RKO (cell line): ENCODE measurements around the gene NCOA3.
"Not testable (repeated sequence)": the region's sequence is repeated elsewhere in the genome, so short reads cannot be mapped to it uniquely, and the experiment has no call there.

Experiments
- DNase-seq: peaks from one replicate; pipeline ENCODE4 v3.0.0-alpha.2; 2016; ENCODE audit warnings: low spot score

The NCOA3 gene

DNA sequence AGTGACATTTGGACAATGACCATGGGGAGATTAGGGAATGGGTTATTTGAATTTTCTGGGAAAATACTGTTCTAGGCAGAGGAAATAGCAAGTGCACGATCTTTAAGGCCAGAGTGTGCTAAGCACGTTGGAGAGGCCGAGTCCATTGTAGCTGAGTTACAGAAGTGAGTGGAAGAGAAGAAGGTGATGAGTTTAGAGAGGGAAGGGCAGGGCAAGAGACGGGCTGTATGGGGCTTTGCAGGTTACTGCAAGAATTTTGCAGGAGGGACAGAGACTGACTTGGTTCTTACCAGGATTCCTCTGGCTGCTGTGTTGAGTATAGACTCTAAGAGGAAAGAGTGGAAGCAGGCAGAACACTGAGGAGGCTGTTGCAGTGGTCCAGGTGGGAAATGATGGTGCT, 1.1 kb upstream of the NCOA3 start:
- DNase-seq = peak; percentile 26

DNA sequence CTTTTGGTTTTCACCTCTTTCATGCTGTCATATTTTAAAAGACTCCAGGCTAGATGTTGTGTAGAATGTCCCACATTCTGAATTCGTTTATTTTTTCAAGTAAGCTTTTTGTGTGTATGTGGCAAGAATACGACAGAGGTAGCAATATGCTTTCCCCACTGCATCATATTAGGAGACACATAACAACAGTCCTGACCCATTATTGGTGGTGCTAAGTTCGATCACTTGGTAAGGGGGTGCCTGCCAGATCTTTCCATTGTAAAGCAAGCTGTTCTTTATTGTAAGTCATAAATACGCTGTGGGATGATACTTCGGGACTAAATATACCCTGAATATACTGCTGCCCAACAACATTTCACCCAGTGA, 588 bp upstream of the NCOA3 start:
- DNase-seq = peak; percentile 37

DNA sequence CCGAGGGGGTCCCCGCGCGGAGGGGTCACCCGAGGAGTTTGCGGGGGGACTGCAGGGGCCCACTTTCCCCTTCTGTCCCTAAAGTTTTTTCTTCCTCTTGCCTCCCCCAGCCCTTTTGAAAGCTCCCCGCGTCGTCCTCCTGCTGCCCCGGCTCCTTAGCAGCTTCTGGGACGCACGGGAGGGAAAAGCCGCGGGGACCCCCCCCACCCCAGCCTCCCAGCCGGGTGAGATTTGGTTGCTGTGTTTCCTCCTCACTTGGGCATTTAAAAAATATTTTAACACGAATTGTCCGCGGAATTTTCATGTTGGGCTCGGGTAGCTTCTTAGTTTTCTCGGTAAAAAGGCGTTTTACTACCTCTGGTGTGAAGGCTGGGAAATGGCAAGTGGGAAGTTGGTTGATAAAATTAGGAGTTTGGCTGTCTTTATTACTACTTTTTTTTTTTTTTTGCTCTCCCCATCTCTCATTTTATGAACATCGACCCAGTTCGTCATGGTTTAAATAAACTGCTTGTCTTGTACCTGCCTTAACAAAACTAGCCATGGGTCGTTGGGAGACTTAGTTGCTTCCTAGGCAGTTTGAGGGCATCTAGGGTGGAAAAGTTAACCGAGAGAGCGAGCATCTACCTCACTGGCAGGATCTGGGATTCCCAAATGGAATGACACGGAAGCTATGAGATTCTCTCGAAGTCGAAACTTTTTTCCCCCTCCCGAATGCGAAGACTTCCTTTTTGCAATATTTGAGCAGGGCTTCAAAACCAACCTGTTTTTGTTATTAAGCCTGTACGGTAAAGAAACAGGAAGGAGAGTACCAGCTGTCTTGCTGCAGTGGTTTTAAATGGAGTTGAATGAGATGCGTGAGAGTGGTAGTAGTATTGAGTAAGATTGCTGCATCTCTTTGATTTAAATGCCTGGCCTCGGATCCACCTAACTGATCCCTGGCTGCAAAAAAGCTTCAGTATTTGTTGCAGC, 868 bp downstream of the NCOA3 start:
- peak; percentile 63 for DNase-seq

DNA sequence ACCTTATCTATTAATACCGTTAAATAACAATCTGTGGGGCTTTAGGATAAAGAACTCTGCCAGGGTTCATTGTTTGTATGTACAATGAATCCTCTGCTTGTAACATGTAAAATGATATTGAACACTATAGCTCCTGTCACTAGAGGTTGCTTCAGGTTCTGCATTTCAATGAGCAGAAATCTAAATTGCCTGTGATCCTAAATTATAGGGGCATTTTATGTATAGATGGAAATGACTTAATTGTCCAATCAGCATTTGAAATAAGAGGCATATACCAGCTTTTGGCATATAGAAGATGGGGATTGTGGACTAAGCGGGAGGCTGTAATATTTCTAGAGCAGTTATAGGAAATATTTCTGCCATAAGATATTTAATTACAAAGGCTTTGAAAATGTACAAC, 2.0 kb downstream of the NCOA3 start:
- DNase-seq = peak; percentile 36

DNA sequence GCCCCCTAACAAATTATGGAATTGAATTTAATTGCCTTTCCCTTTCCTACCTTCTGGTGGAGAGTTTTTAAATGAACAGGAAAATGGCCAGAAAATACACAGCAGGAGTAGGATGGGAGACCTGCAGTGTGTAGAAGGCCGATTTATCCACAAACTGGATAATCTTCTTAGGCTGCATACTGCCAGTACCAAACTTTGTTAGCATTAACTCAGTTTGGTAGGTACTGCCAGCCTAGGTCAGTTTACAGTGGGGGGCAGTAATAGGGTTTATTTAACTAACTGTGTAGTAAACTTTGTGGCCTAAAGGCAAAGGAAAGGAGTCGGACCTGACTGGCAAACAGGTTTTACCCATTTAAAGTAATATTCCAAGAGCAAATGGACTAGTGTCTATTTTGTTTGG, 4.6 kb downstream of the NCOA3 start:
- DNase-seq = no peak

DNA sequence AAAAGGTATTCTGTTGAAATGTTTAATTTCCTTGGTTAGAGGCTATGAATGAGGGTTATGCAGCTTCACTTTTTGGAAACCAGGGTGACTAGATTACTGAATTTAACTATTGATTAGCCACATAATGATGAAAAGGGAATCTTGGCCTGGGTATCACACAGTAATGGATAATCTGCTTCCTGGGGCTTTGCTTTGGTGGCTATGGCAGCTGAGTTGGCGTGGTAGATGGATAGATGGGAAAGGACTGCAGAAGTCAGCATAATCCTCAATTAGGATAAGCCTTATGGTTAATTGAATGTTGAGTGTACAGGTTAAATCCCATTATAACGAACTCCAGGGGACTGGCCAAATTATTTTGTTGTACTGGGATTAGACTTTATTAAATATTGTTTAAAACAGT, 5.2 kb downstream of the NCOA3 start:
- DNase-seq = no peak

DNA sequence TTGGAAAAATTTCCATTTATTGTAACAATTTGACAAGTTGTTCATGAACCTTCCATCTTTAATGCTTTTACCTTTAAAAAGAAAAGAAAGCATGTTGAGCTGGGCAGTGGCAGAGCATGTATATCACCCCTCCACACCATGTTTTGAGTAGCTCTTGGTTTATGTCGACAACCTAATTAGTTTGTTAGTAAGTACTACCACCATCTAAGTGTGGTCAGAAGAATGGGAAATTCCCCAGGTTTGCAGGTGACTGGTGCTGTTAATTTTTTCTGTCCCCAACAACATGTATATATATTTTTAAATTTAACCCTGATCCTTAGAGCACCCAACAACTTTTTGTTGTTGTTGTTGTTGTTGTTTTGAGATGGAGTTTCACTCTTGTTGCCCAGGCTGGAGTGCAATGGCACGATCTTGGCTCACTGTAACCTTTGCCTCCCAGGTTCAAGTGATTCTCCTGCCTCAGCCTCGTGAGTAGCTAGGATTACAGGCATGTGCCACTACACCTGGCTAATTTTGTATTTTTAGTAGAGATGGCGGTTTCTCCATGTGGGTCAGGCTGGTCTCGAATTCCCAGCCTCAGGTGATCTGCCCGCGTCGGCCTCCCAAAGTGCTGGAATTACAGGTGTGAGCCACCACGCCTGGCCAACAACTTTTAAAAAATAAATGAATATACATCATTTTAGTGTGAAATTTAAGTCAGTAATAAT, 5.7 kb downstream of the NCOA3 start:
- not testable (repeated sequence) for DNase-seq

DNA sequence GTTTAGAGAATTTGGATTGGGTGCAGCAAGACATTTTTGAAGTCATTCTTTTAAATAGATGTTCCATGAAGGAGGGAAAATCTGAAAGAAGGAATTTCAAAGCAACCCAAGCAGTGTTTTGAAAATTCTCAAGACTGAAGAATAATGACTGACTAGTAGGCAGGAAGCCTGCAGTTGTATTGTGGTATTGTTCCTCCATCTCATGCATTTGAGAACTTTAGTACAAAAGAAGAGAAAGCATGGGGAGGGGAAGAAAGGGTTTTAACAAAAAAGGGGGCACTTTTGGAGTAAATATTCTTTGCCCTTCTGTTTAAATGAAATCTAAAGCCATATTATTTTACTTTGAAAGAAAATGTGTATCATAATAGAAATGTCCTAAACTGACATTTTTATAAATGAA, 6.6 kb downstream of the NCOA3 start:
- no peak for DNase-seq

DNA sequence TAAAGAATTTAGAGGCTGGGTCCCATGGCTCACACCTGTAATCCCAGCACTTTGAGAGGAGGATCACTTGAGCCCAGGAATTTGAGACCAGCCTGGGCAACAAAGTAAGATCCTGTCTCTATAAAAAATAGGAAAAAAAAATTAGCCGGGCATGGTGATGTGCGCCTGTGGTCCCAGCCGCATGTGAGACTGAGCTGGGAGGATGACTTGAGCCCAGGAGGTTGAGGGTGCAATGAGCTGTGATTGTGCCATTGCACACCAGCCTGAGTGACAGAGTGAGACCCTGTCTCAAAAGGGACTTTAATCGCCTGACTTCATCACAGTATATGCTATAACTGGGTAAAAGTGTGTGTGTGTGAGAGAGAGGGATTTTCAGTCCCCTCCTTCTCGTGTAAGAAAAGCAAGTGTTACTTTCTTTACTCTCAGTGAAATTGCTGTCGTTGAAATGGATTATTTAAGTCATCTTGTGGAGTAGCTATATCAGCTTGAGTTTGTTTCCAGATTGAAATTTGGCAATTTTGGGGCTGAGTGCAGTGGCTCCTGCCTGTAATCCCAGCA, 7.5 kb downstream of the NCOA3 start:
- DNase-seq = no peak

DNA sequence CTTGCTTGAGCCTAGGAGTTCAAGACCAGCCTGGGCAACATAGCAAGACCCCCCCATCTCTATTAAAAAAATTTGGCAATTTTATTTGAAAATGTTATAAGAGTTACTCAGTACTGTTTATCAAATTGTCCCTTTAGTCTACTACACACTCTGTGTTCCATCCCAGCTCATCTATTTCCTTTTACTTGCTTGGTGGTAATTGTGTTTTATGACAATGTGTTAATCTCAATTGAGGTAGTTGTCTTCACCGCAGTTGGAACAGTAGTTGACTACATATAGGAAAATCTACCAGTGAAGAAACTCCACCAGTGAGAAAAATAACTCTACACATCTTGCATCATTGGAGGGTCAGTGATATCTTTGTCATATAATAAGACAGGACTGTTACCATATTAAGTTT, 8.0 kb downstream of the NCOA3 start:
- DNase-seq = no peak

DNA sequence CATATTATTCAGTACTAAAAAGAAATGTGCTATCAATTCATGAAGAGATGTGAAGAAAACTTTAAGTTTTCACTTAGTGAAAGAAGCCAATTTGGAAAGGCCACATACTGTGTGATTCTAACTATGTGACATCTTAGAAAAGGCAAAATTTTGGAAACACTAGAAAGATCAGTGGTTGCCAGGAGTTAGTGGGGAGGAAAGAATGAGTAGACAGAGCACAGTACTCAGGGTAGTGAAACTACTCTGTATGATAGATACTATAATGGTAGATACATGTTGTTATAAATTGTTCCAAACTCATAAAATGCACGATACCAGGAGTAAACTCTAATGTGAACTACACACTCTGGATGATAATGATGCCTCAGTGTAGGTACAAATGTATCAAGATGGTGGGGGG, 14.2 kb downstream of the NCOA3 start:
- DNase-seq = no peak

DNA sequence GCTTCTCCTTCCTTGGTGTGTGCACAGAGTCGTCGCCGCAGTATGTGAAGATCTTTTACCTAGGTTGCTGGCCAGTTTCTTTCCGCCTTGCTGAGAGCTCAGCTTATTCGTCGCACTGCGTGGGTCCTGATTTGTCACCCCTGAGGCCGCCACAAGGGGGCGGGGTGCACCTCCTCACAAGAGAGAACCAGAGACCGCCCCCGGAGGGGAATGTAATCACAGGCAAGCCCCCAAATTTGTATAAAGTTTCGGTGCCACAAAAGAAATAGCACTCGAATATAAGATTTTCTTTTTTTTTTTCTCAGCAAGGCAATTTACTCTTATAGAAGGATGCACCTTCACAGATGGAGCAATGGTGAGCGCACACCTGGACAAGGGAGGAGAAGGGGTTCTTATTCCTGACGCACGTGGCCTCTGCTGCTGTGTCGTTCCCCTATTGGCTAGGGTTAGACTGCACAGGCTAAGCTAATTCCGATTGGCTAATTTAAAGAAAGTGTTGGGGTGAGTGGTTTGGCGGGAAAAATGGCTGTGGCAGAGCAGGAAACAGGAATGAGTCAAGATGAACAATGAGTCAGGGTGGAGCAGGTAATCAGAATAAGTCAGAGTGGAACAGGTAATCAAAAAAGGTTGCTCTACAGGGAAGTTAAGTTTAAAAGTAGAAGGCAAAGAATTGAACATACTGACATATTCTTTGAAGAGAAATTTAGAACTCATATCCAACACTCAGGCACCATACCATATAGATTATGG, 19.5 kb downstream of the NCOA3 start:
- DNase-seq = no peak

DNA sequence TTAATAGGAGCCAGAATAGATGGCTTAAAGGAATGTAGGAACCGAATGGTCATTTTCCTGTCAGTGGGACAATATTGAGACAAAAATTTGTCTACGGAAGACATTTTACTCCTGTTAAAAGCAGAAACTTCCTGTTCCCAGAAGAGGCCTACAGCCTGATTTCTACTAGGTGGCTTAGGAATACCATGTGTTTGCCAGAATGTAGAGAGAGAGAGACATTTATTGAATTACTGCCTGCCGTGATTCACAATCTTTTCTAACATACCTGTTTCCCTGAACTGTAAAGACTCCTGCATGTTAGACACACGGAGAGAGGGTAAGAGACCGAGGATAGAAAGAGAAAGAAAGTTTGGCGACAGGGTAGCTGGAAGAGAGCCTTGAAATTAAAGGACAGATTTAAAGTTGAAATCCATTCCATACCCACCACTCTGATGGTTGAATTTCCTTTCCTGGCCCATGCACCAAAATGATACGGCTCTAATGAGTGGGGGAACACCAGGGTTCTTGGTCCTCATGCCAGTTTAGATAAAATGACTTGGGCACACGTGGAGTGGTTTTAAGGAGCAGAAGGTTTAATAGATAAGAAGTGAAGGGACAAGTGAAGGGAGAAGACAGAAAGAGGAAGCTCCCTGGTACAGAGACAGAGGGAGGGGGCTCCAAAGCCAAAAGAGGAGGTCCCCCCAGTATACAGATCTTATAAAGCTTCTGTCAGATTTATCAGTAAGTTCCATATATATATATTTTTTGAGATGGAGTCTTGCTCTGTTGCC, 22.5 kb downstream of the NCOA3 start:
- no peak for DNase-seq

DNA sequence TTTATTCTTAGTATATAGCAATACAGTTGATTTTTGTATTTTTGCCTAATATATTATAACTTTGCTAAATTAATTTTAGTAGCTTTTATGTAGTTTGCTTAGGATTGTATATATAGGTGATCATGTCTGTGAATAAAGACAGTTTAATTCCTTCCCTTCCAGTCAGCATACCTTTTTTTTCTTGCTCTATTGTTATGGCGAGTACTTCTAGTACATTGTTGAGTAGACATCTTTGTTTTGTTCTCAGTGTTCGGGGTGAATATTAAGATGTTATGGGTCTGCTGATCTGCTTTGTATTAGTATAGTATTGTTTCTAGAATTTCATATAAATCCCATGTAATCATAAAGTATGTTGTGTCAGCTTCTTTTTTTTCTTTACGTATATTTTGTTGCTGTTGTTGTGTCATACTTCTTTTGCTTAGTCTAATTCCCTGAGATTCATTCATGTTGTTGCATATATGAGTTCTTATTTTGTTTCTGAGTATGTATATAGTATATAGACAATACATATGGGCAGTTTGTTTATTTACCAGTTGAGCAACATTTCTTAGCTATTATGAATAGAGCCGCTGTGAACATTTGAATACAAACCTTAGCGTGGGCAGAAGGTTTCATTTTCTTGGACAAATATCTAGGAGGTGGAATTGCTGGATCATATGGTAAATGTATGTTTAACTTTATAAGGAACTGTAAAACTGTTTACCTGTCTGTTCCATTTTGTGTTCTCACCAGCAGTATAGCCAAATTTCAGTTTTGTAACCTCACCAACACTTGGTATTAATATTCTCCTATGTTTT, 25.5 kb downstream of the NCOA3 start:
- DNase-seq = no peak

DNA sequence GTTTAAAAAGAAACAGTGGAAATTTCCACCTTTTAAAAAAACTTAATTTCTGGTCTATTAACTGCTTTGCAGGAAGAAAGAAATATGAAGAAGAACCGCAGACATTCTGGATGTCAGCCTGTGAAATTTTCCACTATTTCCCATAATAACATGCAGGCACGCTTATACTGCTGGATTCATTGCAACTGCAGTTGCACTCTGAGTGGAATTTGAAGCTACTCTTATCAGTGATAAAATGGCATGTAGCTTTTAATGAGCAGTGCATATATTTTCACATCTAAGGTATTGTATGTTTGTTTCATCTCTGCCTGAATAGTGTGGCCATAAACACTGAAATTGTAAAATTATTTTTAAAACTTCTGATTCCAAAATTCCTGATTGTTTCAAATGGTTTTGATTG, 28.2 kb downstream of the NCOA3 start:
- DNase-seq = no peak

DNA sequence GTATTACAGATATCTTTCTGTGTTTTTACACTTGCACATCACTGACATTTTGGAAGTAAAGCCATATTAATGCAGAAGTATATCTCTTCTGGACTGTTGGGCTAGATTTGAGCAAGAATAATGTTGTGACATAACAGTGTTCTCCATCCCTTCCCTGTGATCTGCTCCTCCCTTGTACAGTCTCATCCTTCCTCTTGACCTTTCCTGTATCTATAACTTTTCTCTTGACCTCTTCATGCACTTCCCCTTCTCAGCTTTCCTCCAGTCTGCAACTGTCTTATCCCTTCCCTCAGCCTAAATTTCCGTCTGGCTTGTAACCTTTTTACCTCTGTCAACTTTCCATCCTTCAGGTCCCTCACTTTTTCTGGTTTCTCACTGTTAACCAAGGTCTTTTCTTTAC, 29.8 kb downstream of the NCOA3 start:
- no peak for DNase-seq

DNA sequence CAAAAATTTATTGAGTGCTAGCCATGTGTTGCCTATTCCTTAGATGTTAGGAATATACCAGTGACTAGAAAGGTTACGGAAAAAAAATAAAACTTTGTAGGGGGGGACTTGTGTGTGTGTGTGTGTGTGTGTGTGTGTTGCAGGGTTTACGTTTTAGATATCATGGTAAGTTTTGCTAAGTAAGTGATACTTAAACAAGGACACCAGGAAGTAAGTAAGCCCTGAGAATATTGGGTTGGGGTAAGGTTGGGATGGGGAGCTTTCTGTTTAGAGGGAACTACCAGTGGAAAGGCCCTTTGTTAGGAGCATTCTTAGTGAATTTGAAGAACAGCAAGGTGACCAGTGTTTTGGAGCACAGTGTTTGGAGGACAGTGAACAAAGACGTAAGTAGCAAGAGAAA, 30.3 kb downstream of the NCOA3 start:
- DNase-seq = no peak

DNA sequence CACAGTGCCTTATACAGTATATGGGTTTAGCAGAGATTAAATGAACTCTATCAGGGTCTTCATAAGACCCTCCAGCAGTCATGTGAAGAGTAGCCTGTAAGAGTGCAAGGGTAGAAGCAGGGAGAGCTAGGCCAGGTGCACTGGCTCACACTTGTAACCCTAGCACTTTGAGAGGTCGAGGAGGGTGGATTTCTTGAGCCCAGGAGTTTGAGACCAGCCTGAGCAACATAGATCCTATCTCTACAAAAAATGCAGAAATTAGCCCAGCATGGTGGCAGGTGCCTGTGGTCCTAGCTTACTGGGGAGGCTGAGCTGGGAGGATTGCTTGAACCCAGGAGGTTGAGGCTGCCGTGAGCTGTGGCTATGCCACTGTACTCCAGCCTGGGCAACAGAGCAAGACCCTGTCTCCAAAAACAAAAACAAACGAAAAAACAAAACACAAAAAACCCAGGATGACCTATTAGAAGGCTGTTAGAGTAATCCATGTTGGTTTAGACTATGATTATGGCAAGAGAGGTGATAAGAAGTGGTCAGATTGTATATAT, 31.9 kb downstream of the NCOA3 start:
- DNase-seq = no peak

DNA sequence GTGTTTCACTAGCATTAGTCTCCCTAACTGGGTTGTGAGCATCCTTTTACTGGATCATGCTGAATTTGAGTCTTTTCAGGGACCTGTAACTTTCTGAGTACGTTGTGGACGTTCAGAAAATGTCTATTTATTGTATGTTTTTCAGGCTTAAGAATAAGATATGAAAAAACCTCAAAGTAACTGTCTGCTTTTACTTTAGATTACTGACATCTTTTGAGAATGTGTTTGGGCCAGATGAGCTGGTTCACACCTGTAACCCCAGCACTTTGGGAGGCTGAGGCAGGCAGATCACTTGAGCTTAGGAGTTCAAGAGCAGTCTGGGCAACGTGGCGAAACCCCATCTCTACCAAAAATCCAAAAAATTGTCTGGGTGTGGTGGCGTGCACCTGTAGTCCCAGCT, 32.7 kb downstream of the NCOA3 start:
- no peak for DNase-seq

DNA sequence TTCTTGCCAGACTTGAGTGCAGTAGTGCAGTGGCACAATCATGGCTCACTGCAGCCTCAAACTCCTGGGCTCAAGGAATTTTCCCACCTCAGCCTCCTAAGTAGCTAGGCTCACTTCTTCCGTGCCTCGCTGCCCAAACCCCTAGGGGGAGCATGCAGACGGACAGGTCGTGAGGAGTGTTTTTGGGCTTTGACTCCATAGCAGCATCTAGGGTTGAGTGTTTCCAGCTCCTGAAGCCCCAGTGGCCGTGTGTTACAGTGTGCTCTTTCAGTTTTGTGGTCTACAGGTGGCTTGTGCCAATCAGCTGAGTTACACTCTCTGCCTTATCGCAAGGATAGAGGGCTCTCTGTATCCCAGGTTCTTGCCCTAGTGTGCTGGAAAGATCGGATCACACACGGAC, 33.4 kb downstream of the NCOA3 start:
- peak; percentile 11 for DNase-seq

DNA sequence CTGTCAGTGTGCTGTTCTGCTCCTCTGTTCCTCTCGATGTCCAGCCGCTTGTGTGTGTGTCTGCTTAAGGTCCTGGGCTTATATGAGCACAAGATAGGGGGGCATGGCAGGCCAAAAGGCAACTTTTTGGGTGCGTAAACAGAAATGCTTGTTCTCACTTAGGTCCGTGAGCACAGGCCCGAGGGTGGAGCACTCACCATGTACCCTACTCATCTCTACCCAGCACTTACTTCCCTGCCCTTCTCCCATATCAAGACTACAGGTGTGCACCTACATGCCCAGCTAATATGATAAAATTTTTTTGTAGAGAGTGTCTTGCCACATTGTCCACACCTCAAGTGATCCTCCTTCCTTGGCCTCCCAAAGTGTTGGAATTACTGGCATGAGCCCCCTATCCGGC, 34.3 kb downstream of the NCOA3 start:
- DNase-seq = no peak
